ENCODE data around the gene PITPNM3. TPM values are rescaled to one million over a fixed set of nuclear protein-coding genes. Genes with fewer than 3 reads are reported as not detected.
"Not testable (repeated sequence)": the region's sequence is repeated elsewhere in the genome, so short reads cannot be mapped to it uniquely, and the experiment has no call there.

The PITPNM3 gene
- total RNA-seq, 1 experiment from 2014 or later: 0.05 TPM

- DNase-seq (ENCODE audit: low read depth, low spot score): no peak
- in situ Hi-C loops (cut with HindIII; ENCODE audit: low pct_unique_long_range_greater_than_20kb, low sequenced_read_pairs): no loop called here
Observed at GRCh38 chr17:6577686-6578263, 21.4 kb upstream of the PITPNM3 start.

GRCh38 chr17:6576038-6576785 lies 19.9 kb upstream of the PITPNM3 start:
- in situ Hi-C loops (cut with HindIII; ENCODE audit: low pct_unique_long_range_greater_than_20kb, low sequenced_read_pairs): no loop called here
- no peak for DNase-seq (ENCODE audit: low read depth, low spot score)

GRCh38 chr17:6575596-6575988 lies 19.2 kb upstream of the PITPNM3 start:
- in situ Hi-C loops (cut with HindIII; ENCODE audit: low pct_unique_long_range_greater_than_20kb, low sequenced_read_pairs): no loop called here
- DNase-seq (ENCODE audit: low read depth, low spot score): no peak

DNA sequence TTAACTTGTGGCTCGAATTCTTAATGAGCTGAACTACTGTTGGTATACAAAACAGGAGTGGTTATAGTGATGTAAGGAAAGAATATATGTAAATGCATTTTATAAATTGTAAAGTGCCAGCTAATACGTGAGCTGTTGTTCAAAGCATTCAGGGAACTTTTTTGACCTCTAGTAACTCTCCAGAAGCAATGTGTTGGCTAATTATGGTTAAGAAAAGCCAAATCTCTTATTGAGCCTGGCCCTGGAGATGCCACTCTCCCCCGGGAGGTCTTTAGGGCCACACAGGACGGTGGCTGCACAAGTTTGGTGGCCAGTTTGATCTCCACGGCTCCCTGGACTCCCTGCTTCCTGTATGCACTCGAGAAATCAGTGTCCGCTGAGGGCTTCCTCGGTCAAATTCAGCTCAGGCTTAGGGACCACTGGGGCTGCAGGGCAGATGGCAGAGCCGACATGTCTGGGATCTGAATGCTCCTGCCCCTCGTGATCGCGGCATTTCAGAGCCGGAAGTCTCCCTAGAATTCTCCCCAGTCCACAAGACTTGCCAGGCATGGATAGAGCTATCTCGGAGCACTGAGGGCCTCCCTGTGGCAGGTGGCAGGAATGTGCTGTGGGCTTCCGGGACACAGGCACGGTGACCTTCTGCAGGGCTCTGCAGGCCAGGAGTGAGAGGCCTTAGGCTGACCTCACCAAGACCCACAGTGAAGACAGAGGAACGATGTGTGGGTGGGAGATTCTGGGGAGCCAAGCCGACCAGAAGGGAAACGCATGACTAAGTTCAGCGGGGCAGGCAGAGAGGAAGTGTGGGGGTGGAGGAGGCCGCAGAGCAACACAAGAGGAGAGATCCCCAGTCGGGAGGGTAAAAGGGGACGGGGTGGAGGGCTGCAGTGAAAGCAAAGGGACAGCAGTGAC lies 18.6 kb upstream of the PITPNM3 start:
- in situ Hi-C loops (cut with HindIII; ENCODE audit: low pct_unique_long_range_greater_than_20kb, low sequenced_read_pairs): no loop called here
- no peak for DNase-seq (ENCODE audit: low read depth, low spot score)

DNA sequence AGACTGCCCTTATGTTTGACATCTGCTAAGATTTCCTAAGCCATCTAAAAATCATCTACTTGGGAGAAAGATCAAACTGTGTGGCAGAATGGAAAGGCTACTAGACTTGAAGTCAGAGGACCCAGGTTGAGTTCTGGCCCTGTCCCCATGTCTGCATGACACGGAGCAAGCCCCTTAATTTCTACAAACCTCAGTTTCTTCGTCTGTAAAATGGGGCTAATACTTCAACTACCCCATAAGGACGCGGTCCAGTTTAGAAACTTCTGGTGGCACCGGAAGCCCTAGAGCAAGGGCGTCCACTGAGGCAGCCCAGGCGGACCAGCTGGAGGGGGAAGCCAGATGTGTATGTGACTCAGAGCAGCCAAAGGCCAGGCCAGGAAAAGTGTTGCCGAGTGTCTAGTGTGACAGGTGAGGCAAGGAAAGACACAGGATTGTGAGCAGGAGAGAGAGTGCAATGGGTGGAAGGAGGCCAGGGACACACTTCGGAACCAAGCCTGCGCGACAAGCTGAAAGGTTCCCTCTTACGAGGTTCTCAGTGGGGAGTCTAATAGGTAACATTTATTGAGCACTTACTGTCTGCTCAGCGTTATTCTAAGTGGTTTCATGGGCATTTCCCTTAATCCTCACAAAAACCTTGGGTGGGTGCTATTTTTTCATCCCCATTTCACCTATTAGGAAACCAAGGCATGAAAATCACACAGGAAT lies 17.8 kb upstream of the PITPNM3 start:
- in situ Hi-C loops (cut with HindIII; ENCODE audit: low pct_unique_long_range_greater_than_20kb, low sequenced_read_pairs): no loop called here

DNA sequence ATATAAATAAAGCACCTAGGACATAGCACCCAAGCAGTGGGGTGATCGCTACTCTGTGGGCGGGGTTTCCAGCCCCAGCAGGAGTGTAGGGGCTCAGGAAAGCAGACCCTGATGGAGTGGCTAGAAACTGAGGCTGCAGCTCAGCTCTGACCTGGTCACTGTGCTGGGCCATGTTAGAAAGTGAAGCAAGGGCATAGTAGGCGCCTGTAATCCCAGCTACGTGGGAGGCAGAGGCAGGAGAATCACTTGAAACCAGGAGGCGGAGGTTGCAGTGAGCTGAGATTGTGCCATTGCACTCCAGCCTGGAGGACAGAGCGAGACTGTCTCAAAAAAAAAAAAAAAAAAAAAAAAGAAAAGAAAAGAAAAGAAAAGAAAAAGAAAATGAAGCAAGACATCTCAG lies 17.1 kb upstream of the PITPNM3 start:
- DNase-seq (ENCODE audit: low read depth, low spot score); in situ Hi-C loops (cut with HindIII; ENCODE audit: low pct_unique_long_range_greater_than_20kb, low sequenced_read_pairs): not testable (repeated sequence)

More for the DNA sequence above, 17.8 kb upstream of the PITPNM3 start:
- no peak for DNase-seq (ENCODE audit: low read depth, low spot score)

DNA sequence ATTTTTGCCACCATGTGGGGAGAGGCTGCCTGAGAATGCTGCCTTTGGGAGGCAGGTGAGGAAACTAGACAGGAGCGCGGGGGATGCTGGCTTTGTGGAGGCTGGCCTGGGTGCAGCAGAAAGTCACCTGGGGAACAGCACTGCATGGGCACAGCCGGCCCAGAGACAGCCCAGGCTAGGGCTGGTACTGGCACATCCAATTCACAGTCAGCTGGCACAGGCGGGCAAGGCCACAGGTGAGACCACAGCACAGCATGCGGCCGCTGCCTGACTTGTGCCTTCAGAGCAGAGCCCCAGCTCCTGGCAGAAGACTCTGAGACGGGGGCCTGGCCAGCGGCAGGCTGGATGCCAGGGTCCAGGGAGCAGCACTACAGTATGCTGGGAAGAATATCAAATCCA lies 16.6 kb upstream of the PITPNM3 start:
- DNase-seq (ENCODE audit: low read depth, low spot score): no peak
- in situ Hi-C loops (cut with HindIII; ENCODE audit: low pct_unique_long_range_greater_than_20kb, low sequenced_read_pairs): no loop called here

DNA sequence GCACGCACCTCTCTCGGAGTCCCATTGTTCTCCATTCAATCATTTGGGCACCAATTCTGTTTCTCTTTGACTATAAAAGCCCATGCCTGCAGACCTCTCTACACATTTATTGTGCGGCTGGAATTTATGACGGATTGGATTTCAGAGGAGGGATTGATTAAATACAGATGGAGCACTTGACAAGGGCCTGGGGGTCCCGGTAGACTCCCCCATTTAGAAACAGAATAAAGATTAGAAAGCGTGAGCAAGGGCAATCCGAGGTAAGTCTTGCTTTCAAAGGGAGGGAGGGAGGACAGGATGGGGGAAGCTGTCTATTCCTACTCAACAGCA lies 15.1 kb upstream of the PITPNM3 start:
- DNase-seq (ENCODE audit: low read depth, low spot score): no peak
- in situ Hi-C loops (cut with HindIII; ENCODE audit: low pct_unique_long_range_greater_than_20kb, low sequenced_read_pairs): no loop called here

- no peak for DNase-seq (ENCODE audit: low read depth, low spot score)
- in situ Hi-C loops (cut with HindIII; ENCODE audit: low pct_unique_long_range_greater_than_20kb, low sequenced_read_pairs): no loop called here
Observed at GRCh38 chr17:6570731-6571451, 14.5 kb upstream of the PITPNM3 start.

DNA sequence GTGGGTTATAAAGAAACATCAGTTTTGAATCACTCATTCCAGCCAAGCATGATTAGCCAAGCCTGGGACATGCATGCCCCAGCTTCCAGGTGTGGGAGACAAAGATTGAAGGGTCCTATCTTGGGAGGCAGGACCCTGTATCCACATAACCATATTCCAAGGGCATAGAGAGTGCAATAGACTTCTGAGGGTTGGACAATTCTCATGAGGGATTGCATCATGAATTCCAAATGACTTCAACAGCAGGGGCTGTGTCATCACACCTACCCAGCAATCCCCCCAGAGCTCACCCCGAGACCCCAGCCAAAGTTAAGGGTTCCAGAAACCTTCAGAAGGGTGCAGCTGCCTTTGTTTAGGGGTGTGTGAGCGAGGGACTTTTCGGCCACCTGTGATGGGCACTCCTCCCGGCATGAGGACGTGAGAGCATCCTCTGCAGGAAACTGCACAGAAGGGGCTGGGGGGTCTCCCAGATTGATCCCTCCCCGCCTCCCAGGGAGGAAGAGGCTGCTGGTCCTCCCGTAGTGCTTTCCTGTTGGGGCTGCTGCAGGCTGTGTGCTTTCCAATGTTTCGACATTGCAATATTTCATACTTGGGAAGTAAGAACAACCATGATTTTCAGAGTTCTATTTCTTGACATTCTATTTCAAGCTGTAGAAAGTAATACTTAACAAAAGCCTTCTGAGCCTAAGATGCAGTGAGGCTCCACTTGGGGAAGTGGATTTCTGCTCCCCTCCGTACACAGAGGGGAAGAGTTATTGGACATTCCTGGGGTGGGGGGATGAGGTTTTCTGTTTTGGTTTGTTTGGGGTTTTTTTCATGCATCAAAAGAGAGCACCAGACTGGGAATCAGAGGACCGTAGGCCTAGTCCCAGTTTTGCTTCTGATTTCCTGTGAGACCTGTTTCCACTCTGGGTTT lies 13.3 kb upstream of the PITPNM3 start:
- in situ Hi-C loops (cut with HindIII; ENCODE audit: low pct_unique_long_range_greater_than_20kb, low sequenced_read_pairs): no loop called here
- no peak for DNase-seq (ENCODE audit: low read depth, low spot score)

- no peak for DNase-seq (ENCODE audit: low read depth, low spot score)
- in situ Hi-C loops (cut with HindIII; ENCODE audit: low pct_unique_long_range_greater_than_20kb, low sequenced_read_pairs): no loop called here
Observed at GRCh38 chr17:6568184-6568758, 11.9 kb upstream of the PITPNM3 start.

- in situ Hi-C loops (cut with HindIII; ENCODE audit: low pct_unique_long_range_greater_than_20kb, low sequenced_read_pairs): no loop called here
- DNase-seq (ENCODE audit: low read depth, low spot score): no peak
Observed at GRCh38 chr17:6567528-6568183, 11.3 kb upstream of the PITPNM3 start.

DNA sequence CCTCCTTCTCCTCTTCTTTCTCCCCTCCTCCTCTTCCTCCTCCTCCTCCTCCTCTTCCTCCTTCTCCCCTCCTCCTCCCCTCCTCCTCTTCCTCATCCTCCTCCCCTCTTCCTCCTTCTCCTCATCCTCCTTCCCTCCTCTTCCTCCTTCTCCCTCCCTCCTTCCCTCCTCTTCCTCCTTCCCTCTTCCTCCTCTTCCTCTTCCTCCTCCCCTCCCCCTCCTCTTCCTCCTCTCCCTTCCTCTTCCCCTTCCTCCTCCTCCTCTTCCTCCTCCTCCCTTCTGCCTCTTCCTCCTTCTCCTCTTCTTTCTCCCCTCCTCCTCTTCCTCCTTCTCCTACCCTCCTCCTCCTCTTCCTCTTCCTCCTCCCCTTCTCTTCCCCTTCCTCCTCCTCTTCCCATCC lies 5.1 kb upstream of the PITPNM3 start:
- in situ Hi-C loops (cut with HindIII; ENCODE audit: low pct_unique_long_range_greater_than_20kb, low sequenced_read_pairs): no loop called here
- DNase-seq (ENCODE audit: low read depth, low spot score): no peak

- in situ Hi-C loops (cut with HindIII; ENCODE audit: low pct_unique_long_range_greater_than_20kb, low sequenced_read_pairs): no loop called here
Observed at GRCh38 chr17:6560496-6560895, 4.1 kb upstream of the PITPNM3 start.

DNA sequence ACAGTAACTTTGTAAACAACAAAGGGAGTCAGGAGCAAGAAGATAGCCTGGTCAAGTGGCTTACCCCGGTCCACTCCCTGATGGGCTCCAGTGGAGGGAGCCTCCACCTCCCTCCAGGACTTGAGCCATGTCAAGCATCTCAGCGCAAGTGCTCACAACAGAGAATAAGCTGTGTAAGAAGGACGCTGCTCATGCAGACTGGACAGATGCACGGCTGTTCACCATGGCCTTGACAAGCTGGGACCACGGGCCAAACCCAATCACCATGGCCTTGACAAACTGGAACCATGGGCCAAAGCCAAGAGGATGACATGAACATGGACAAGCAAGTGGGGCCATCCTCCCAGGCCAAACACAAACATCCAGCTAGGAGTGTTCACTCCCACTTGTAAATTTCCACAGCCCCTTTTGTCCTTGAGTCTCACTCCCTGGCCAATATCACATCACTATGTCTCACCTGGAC lies 3.4 kb upstream of the PITPNM3 start:
- in situ Hi-C loops (cut with HindIII; ENCODE audit: low pct_unique_long_range_greater_than_20kb, low sequenced_read_pairs): no loop called here
- DNase-seq (ENCODE audit: low read depth, low spot score): no peak

More at GRCh38 chr17:6560496-6560895, 4.1 kb upstream of the PITPNM3 start:
- no peak for DNase-seq (ENCODE audit: low read depth, low spot score)

Measured in SK-MEL-5 (cell line).